GM19324 (cell line): Measurements from ENCODE around the gene HTR6.

Experiments used
- ATAC-seq: cut with Tn5 transposase; IDR thresholded peaks from one replicate; pipeline ENCODE4 v1.9.1; 2021; ENCODE audit warnings: mild to moderate bottlenecking, moderate library complexity; ENCODE audit not compliant: unreplicated experiment, low FRiP score

The HTR6 gene

GRCh38 chr1:19682901-19683300 lies 18.2 kb downstream of the HTR6 start:
- ATAC-seq = no peak

DNA sequence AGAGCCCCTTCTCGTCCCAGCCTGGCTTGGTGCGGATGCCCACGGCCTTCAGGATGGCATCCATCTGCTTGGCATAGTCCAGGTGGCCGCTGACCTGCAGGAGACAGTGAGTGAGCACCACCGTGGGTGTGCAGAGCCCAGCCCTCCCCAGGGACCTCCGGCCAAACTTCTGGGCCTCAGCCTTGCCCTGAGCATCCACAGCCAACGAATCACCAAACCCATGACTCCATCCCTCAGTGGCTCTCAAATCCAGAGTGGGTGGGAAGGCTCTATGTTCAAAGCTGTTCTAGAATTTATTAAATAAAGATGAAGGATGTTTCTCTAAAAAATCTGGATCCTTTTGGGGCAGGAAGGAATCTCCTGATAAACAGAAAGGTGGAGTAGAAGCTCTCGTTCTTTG lies 18.7 kb downstream of the HTR6 start:
- no peak for ATAC-seq

DNA sequence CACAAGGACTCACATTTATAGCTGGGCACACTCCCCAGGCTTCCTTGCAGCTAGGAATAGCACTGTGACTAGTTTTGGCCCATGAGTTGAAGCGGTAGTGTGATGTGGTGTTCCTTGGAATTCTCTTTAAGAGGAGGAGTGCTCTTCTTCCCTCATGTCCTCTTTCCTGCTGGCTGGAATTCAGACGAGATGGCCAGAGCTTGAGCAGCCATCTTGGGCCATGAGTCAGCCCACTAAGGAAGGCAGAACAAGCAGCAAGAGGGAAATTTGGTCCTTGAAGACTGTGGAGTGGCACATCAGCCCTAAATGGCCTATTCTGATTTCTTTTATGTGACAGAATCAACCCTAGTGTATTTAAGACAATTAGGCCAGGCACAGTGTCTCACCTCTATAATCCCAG lies 20.0 kb downstream of the HTR6 start:
- no peak for ATAC-seq

GRCh38 chr1:19685994-19686393 lies 21.3 kb downstream of the HTR6 start:
- ATAC-seq = no peak

DNA sequence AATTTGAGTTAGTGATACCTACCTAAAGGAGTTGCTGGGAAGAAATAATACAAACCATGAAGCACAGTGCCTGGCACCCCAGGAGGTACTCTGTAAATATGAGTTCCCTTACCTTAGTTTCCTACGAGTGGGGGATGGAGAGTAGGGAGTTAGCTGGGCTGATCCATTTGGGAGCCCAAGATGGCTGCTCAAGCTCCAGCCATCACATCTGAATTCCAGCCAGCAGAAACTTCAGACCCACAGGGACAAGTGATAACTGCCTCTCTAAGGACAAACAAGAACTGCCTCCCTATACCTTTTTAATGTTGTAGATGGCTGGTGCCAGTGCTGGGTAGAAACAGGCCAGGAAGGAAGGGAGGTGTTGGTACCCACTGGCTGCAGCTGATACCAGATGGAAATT lies 22.7 kb downstream of the HTR6 start:
- no peak for ATAC-seq

DNA sequence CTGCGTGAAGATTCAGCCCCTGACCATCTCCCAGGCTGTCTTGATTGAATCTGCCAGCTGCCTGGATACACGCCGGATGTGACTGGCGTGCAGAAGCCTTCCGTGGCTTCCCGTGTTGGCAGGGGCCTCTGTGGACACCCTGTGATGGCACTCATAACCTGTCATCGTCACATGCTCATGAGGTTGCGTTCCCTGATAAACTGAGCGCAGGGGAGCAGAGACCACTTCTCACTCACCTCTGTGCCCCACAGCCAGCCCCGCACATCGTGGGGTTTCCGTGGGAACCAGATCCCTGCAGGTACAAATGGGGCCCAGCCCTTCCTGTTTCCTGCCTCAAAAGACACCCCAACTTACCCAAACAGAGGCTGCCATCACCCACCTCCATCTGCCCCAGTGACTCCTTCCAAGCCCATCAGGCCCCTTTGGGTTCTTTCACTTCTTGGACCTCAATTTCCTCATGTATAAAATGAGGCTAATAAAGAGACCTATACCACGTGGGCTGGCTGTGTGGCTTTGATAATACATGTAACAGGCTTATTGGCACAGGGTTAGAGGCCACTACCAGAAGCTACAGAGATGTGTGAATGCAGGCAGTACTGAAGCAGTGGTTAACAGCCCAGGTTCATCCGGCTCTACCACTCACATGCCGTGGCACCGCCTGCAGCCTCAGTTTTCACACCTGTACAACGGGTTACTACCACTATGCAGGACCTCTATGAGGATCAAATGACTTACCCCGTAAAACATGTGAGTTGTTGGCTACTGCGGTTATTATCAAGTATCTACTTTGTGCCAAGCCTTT lies 23.6 kb downstream of the HTR6 start:
- no peak for ATAC-seq

GRCh38 chr1:19689085-19689757 lies 24.5 kb downstream of the HTR6 start:
- no peak for ATAC-seq

DNA sequence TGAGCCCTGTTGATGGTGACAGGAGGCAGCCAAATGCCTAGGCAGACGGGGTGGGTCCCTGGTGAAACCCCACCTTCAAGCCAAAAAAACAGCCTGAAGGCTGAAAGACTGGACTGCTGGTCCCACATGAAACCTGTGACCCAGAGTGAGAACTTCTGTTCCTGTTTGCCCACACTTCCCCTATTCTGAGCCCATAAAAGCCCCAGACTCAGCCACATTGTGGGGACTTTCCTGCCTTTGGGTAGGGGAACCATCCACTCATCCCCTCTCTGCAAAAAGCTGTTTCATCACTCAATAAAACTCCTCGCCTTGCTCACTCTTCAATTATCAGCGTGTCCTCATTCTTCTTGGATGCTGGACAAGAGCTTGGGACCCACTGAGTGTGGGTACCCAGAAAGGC lies 25.2 kb downstream of the HTR6 start:
- no peak for ATAC-seq

DNA sequence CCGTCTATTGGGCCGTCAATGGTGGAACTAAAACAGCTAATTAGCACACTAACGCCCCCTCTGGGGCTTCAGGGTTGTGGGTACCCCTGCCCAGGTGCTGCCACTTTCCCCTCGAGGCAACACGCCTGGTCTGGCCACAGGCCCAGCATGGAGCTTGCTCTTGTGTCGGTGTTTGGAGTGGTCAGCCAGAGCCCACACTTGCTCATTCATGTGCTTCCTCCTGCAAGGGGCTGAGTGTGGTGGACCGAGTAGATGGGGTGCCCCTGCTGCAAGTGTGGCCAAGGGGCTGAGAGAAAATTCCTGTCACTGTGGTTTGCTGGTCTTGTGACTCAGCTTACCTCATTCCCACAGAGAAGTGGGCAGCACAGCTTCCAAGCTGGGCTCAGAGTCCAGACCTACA lies 25.7 kb downstream of the HTR6 start:
- ATAC-seq = no peak

GRCh38 chr1:19694298-19694697 lies 29.6 kb downstream of the HTR6 start:
- ATAC-seq = no peak

DNA sequence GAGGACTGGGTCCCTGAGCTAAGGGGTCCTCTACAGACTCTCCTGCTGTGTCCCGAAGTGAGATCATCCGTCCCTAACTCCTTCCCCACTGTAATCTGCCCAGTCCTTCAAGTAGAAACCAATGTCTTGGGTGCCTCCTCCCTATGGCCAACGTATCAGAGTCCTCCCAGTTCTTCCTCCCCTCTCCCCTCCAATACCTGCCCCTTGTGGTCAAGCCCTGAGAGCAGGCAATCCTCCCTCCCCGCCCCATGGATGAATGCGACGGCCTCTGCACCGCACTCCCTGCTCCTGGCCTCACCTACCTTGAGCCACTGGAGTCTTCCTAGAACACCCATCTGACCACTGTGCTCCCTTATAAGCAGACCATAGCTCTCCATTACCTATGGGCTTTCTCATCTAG lies 31.1 kb downstream of the HTR6 start:
- ATAC-seq = no peak

DNA sequence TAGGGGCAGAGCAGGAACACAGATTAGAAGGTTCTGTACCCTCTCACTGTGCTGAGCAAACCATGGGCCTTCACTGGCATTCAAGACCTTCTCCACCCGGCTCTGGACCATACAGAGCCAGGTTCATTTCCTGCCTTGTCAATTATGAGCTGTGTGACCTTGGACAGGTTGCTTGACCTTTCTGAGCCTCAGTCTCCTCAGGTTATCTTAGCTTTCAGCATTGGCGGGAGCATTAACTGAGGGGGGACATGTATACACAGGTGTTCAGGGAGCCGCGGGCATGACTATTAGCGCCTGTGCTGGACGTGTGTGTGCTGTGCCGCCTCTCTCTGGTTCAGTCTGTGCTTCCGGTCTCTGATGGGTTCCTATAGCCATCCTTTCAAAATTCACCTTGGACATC lies 32.1 kb downstream of the HTR6 start:
- ATAC-seq = no peak

- ATAC-seq = no peak
Observed at GRCh38 chr1:19698181-19698580, 33.5 kb downstream of the HTR6 start.

DNA sequence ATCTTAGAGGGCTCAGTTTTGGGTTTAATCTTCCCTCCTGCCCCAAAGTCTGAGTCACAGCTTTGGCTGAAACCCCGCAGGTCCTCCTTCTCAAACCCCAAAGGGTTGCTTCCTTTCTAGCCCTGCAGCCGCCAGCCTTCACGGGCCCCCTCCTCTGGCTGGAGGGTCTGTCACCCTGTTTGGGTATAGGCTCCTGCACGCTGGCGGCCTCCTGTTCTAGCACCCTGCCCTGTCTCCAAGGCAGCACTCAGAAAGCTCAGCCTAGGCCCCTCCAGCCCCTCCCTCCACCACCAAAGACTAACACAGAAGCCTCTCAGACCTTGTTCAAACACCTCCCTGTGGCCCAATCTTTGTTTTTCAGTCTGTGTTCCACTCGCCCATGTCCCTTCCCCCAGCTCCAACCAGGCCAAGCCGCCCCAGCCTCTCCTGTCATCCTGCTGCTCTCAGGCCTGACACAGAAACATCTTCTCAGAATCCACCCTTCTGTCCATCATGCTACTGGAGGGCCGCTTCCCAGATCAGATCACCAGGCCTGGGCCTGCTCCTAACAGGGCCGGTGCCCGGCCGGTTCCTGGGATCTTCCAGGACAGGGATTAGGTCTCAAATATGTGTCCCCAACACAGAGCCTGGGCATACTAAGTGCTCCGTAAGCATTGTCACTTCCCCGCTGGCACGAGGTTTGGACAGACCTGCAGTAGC lies 35.6 kb downstream of the HTR6 start:
- ATAC-seq = no peak

DNA sequence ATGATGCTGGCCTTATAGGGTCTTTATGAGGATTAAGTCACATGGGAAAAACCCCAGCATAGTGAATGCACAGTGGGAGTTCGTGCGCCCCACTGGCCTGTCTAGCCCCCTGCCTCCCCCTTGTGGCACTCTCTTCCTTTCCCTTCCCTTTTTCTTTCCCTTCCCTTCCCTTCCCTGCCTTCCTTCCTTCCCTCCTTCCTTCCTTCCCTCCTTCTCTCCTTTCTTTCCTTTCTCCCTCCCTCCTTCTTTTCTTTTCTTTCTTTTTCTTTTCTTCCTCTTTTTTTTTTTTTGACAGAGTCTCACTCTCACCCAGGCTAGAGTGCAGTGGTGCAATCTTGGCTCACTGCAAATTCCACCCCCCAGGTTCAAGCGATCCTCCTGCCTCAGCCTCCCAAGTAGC lies 38.6 kb downstream of the HTR6 start:
- no peak for ATAC-seq

- ATAC-seq = no peak
Observed at GRCh38 chr1:19704247-19705113, 39.8 kb downstream of the HTR6 start.

DNA sequence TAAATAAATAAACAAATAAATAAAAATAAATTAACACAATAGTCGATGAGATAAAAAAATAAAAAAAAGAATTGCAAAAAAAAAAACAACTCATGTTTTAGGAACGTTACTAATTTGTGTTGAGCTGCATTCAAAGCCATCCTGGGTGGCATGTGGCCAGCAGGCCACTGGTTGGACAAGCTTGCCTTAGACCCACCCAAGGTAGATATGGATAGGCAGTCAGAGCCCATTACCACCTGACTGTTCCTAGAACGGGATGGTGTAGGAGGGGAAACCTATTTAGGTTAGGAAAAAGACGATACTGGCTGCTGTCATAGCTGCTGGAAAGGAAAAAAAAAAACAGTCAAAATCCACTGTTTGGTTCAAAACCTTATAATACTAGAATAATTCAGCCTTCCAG lies 40.8 kb downstream of the HTR6 start:
- ATAC-seq = no peak

DNA sequence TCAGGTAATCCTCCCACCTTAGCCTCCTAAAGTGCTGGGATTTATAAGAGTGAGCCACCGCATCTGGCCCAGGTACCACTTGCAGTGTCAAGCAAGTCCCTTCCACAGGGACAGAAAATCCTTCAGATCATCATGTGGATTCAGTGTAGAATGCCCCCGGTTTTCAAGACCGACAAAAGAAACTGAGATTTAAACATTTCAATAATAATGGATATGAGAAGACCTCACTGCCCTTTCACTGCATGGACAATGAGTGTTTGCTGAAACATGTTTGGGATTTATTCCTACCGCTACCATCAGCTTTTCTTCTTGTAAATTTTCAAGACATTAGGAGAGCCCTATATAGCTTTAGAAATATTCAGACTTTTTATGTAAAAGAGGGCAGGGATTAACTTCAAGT lies 41.5 kb downstream of the HTR6 start:
- no peak for ATAC-seq

DNA sequence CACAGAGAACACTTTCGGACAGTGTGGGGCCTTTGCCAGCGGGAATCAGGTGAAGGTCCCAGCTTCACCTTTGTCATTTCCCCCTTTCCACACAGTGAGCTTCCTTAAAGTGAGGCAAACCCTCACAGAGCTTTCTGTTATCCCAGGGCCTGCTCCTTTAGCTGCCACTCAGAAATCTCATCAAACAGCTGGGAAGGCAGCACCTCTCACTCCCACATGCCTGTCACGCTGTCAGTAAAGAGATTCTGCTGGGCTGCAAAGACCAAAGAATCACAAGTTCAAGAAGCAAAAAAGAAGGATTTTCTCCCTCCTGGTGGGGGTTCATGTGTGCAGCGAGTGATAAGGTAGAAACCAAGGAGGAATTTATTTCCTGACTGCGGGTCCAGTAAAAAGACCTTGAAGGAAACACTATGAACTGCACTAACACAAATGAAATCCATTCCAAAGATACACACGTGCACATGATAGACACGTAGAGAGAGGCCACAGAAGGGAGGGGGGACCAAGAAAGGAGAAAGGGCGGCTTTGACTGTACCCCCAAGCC lies 44.0 kb downstream of the HTR6 start:
- ATAC-seq = no peak

DNA sequence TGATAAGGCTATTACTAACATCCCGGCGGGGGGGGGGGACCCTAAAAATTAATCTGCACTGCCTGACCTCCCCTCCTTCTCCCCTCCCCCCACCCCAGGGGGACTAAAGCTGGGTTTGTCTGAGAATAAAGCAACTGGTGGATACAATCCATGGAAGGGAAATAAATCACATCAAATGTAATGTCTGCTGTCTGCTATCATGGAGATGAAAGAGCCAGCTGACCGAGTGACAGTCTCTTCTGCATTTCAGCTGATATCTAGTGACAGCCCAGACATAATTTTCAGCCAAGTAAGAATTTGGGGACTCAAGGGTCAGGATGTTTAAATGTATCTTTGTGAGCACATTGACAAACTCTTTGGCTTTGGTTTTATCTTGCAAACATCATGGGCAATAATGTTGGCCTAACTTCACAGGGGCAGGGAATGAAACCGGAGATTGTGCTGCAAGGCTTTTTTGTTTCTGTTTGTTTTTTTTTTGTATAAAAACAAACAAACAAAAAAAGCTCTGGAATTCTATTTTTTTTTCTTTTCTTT lies 44.7 kb downstream of the HTR6 start:
- no peak for ATAC-seq
